ENCODE results near the gene HSFX1.

- TF ChIP-seq CTCF (conservative IDR thresholded peaks at IDR 0.05; ENCODE audit: low read length) (no peak), EZH2phosphoT487 (IDR thresholded peaks at IDR 0.05; ENCODE audit: borderline replicate concordance) (no peak)
Observed at GRCh38 chrX:149803458-149804062, 29.7 kb downstream of the HSFX1 start.
